Stimulated activated CD4-positive, alpha-beta T cell treated with anti-CD3 and anti-CD28 coated beads, TNF-alpha, amount 100 ng/mL, for 24 hours (primary cell): ENCODE measurements around the gene FOXJ2.
"Not testable (repeated sequence)": the region's sequence is repeated elsewhere in the genome, so short reads cannot be mapped to it uniquely, and the experiment has no call there.

ENCODE experiments used
- DNase-seq, 3 experiments: peaks; one replicate each; pipeline ENCODE4 v3.0.0-alpha.2; 2020; ENCODE audit warnings: low read depth in 3 of 3

FOXJ2 gene

GRCh38 chr12:8030189-8030588, 2.3 kb upstream of the FOXJ2 start:
- no peak for DNase-seq

GRCh38 chr12:8031017-8031416, 1.5 kb upstream of the FOXJ2 start:
- DNase-seq = not testable (repeated sequence)

GRCh38 chr12:8031872-8032241, 659 bp upstream of the FOXJ2 start:
- DNase-seq = no peak

- DNase-seq = peak in 1 of 3 experiments; percentile 42
Observed at GRCh38 chr12:8033153-8034044, 883 bp downstream of the FOXJ2 start.

GRCh38 chr12:8034802-8035201, 2.3 kb downstream of the FOXJ2 start:
- no peak for DNase-seq

GRCh38 chr12:8035440-8036010, 3.0 kb downstream of the FOXJ2 start:
- no peak for DNase-seq

- DNase-seq = no peak
Observed at GRCh38 chr12:8036346-8036745, 3.8 kb downstream of the FOXJ2 start.

GRCh38 chr12:8037046-8037663, 4.6 kb downstream of the FOXJ2 start:
- no peak for DNase-seq

- peak in 1 of 3 experiments; percentile 9 for DNase-seq
Observed at GRCh38 chr12:8037947-8038346, 5.4 kb downstream of the FOXJ2 start.

GRCh38 chr12:8038659-8039114, 6.2 kb downstream of the FOXJ2 start:
- DNase-seq = peak in 2 of 3 experiments; percentile 8 to 17

GRCh38 chr12:8040791-8041190, 8.3 kb downstream of the FOXJ2 start:
- no peak for DNase-seq

- DNase-seq = peak; percentile 61 to 80 (median 65)
Observed at GRCh38 chr12:8045952-8046944, 13.7 kb downstream of the FOXJ2 start.

GRCh38 chr12:8047842-8048241, 15.3 kb downstream of the FOXJ2 start:
- no peak for DNase-seq

GRCh38 chr12:8048906-8049305, 16.4 kb downstream of the FOXJ2 start:
- no peak for DNase-seq

- no peak for DNase-seq
Observed at GRCh38 chr12:8050600-8051250, 18.2 kb downstream of the FOXJ2 start.

- no peak for DNase-seq
Observed at GRCh38 chr12:8052679-8053078, 20.2 kb downstream of the FOXJ2 start.

GRCh38 chr12:8054816-8055215, 22.3 kb downstream of the FOXJ2 start:
- DNase-seq = no peak

- DNase-seq = no peak
Observed at GRCh38 chr12:8057306-8057705, 24.8 kb downstream of the FOXJ2 start.

GRCh38 chr12:8057839-8058238, 25.3 kb downstream of the FOXJ2 start:
- DNase-seq = no peak

- DNase-seq = no peak
Observed at GRCh38 chr12:8058506-8058905, 26.0 kb downstream of the FOXJ2 start.

- no peak for DNase-seq
Observed at GRCh38 chr12:8064131-8064530, 31.6 kb downstream of the FOXJ2 start.
